HG02973 (cell line): ENCODE data around the gene LRRC45.

Source experiments
- ATAC-seq: cut with Tn5 transposase; IDR thresholded peaks from one replicate; pipeline ENCODE4 v1.9.1; 2021; ENCODE audit warnings: moderate library complexity; ENCODE audit not compliant: unreplicated experiment

The LRRC45 gene

DNA sequence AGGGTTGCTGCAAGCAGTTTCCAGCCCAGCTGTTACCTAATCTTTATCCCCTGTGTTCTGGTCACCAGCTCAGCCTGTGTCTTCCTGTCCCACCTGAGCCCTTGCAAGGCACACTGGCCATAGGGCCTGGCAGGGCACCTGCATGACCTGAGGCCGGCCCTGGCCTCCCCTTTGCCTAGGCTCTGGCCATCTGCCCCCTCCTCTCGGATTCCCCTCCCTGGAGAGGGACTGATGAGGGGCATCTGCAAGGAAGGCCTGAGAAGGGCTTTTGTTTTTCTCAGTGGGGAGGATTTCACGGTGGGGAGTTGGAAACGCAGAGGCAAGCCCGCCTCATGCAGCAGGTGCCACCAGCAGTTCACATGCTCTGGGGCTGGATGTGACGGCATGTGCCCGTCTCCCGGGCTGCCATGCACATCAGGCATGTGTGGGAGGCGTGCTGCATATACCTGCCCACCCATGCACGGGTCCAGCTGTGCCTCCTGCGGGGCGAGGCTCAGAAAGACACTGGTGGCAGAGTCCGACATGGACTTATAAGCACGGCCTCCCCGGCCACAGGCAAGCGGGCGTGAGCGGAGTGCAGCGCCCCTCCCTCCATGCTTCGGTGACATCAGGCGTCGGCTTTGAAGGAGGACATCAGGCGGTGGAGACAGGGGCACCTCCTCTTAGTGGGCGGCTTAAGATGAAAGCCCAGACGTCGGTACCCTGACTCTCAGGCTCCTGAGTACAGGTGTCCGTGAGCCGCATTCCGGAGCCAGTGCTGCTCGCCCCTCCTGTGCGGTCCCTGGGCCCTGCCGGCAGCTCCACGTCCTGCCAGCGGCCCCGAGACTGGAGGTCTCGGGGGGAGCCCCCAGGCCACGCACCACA lies 29.1 kb upstream of the LRRC45 start:
- no peak for ATAC-seq

DNA sequence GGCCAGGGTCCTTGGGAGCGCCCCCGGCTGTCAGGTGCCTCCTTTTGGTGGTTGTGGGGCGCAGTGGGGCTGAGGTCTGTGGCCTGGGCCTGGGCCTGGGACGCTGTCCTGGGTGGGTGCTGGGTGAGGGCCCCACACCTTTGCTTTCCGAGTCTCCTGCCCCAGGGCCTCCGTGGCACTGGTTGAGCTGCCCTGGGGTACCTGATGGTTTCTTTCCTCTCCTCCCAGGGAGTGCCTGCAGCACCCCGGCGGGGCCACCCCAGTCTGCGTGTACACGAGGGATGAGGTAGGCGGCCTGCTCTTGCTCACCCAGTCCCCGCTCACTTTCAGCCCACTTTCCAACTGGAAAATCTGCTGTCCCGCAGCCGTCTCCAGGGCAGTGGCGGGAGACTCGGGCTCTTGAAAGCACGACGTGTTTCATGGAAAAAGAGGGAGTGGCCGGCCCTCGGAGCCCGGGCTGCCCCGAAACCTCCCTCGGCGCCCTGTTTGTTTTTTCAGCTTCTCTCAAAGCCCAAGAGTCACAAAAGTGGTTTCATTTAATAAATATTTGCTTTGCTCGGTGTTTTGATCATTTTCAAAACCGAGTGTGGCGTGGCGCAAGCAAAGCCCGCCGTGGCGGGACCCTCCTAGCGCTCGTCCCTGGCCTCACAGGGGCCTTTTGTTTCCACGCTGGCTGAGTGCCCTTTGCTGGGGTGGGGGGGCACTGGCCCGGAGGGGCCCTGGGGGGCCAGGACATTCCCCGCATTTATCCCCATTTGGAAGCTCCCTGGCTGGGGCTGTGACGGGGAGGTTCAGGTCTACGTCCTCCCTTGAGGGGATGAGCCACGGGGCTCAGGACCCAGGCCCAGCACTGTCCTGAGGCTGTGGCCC lies 28.3 kb upstream of the LRRC45 start:
- ATAC-seq: no peak

DNA sequence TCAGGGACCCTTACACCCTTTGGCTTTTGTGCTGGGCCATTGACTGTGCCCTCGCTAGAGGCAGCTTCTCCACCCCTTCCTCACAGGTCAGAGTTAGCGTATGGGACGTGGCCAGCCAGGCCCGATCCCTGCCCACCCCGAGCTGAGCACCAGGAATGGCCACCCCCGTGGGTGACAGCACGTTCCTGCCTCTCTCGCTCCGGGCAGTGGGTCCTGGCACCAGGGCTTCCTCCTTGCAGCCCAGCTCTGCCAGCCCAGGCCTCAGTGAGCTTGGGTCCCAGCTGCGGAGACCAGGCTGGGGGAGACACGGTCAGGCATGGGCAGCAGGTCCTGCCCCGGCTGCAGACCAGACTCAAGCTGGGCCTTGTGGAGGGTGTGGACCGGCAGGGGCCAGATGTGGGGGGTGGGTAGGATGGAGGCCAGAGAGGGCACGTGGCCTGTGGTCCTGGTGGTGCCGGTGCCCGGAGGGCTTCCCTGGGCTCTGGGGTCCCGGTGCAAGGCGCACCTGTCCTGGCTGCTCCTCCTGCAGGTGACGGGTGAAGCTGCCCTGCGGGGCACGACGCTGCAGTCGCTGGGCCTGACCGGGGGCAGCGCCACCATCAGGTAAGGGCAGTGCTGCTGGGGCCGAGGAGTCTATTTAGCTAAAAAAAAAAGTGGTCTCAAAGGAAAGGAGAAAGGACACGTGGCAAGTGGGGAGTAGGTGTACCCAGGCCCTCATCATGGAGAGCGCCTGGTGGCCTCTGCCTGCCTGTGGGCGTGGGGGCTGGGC lies 27.5 kb upstream of the LRRC45 start:
- ATAC-seq: no peak

DNA sequence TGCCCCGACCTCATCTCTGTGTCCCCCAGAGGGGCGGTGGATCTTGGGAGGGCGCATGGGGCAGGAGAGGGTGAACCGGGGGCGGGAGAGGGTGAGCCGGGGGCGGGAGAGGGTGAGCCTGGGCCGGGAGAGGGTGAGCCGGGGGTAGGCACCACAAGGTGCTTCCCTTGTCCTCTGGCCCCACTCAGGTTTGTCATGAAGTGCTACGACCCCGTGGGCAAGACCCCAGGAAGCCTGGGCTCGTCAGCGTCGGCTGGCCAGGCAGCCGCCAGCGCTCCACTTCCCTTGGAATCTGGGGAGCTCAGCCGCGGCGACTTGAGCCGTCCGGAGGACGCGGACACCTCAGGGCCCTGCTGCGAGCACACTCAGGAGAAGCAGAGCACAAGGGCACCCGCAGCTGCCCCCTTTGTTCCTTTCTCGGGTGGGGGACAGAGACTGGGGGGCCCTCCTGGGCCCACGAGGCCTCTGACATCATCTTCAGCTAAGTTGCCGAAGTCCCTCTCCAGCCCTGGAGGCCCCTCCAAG lies 26.8 kb upstream of the LRRC45 start:
- no peak for ATAC-seq

DNA sequence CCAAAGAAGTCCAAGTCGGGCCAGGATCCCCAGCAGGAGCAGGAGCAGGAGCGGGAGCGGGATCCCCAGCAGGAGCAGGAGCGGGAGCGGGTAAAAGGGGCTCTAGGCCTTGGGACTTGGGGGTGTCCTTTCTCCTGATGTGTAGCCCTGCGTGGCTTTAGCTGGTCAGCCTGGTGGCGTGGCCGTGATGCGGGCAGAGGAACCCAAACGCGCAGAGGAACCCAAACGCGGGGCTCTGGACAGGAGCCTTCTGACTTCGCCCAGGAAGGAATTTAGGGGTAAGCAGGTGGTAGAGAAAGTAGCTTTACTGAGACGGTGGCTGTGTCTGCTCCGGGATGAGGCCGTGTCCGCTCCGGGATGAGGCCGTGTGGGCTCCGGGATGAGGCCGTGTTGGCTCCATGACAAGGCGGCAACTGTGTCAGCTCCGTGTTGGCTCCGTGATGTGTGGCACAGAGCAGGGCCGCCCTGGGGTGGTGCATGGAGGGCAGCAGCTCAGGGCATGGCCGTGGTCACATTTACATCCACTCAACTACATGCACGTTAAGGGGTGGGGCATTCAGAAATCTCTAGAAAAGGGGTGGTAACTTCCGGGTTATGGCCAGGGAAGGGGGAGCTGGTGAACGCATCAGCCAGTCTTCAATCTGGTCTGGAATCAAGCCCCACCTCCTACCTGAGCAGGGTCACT lies 26.2 kb upstream of the LRRC45 start:
- ATAC-seq: no peak

DNA sequence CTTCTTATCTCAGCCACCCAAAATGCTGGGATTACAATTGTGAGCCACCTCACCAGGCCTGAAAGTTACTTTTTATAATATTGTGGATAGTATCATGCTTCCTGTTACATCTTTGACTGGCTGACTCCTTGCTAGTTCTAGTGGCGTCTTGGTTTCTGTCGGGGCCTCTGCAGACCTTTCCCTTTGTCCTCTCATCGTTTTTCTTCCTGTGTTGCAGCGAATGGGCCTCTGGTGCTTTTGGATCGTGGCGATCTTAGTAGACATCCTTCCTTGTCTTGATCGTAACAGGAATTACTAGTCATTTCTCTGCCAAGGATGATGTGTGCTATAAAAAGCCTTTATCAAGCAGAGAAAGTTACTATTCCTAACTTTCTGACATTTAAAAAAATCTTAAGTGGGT lies 24.9 kb upstream of the LRRC45 start:
- no peak for ATAC-seq

DNA sequence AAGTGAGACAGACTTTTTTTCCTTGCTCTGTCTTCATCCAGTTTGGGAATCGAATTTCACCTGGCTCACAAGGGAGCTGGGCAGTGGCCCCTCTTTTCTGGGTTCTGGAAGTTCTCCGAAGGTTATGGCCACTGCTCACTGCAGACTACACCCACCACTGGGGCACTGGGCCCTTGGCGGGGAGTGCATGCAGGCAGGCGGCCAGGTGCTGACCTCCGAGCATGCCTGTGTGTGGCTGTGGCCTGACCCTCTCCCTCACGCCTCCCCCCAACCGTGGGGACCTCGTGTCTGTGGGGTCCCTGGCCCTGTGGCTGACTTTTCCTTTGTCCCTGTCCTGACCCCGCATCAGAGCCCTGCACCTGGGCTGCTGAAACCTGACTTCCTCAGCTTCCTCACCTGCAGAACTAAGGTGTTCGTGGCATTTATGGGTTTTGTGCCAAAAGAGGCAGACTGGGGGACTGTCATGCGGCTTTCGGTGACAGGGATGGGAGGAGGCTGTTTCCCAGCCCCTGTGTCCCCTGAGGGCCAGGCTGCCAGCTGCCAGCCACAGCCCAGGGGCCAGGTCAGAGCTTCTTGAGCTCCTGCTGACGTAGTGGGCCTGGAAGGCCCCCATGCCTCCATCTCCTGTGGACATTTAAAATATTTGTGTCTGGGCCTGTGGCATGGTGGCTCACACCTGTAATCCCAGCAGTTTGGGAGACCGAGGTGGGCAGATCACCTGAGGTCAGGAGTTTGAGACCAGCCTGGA lies 24.2 kb upstream of the LRRC45 start:
- ATAC-seq: no peak

DNA sequence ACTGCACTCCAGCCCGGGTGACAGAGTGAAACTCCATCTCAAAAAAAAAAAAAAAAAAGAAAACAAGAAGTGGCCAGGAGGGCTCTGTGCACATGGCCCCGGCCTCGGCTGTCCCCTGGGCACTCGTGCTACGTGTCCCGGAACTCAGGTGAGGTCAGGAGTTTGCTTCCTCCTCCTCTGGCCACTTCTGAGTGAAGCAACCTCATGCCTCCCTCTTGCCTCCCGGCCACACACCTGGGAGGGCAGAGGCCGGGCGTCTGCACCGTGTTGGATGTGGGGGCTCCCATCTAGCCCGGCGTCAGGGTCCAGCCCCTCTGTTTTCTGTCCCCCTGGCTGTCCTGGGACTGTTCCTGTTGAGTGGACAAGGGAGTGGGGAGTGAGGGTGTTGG lies 23.5 kb upstream of the LRRC45 start:
- no peak for ATAC-seq

DNA sequence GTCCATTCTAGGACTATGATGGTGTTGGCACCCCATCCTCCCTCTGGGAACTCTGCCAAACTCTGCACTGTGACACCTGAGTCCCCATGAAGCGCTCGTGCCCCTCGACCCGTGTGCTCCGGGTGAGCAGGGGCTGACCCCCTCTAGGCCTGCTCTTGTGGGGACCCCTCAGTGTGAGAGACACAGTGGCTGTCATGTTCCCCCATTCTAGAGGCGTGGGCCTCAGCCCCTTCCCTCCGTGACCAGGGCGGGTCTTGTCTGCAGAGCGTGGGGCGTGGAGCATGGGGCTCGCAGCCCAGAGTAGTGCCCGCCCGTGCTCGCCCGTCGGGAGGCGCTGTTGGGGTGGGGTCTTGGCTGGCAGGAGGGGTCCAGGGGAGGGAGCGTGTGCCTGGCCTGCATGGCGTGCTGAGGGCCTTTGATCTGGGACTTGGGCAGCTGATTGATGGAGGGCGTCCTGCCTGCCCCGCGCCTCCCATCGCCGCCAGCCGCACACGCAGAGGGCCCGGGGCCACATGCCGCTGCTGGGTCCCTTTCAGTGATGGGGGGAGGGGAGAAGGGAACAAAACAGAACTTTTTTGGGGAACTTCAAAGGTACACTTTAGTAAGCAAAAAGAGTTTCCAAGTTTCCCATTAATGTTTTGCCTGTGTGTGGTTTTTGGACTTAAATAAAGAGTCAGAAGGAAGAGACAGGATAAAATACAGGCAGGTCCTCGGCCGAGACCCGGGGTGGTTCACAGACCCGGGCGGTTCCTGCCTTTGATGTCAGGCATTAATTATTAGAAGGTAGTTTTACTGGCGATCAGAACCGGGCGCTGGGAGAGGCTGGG lies 22.9 kb upstream of the LRRC45 start:
- ATAC-seq: no peak

DNA sequence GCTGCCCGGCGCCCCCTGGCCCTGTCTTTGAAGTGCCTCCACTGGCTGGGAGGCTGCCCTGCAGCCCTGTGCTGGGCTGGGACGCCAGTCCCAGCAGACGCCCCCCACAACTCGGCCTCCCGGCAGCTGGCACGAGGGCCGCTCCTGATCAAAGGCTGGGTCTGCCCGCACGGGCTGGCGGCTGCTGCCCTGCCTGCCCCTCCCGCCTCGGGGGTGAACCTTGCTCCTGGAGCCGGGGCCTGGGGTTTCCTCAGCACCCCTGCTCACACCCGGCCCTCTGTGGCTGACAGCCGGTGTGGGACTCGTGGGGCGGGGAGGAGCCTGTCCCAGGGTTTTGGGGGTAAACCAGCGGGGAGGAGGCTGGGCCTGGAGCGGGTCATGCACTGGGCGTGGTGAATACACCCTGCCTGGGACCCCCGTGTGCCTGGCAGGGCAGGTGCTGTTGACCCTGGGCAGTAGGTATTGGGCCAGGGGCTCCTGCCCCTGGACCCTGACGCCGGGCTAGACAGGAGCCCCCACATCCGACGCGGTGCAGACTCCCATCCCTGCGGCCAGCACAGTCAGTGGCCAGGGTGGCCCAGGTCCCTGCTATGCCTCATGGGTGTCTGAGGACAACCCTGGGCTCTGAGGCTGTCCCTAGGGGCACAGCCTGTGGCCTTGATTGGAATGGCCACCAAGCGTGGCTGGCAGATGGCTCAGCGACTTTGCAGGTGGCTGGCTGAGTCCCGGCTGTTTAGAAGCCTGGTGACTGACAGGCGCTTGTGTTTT lies 22.1 kb upstream of the LRRC45 start:
- ATAC-seq: no peak

DNA sequence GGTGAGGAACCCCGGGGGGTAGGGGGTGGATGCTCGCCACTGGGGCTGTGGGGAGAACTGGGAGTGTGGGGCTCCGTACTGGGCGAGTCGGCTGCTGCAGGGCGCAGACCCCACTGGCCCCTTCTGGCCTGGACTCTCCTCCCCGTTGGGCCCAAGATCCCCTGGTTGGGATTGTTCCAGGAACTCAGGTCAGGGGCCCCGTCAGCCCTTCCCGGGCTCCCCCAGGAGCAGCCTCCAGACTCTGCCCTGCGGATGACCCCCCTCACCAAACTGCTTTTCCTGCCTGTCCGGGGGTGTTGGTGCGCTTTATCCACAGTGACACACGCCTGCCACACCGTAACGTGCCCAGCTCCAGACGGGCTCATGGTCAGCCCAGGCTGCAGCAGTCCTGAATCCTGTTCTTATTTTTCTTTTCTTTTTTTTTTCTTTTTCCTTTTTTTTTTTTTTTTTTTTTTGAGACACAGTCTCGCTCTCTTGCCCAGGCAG lies 21.5 kb upstream of the LRRC45 start:
- ATAC-seq: no peak

DNA sequence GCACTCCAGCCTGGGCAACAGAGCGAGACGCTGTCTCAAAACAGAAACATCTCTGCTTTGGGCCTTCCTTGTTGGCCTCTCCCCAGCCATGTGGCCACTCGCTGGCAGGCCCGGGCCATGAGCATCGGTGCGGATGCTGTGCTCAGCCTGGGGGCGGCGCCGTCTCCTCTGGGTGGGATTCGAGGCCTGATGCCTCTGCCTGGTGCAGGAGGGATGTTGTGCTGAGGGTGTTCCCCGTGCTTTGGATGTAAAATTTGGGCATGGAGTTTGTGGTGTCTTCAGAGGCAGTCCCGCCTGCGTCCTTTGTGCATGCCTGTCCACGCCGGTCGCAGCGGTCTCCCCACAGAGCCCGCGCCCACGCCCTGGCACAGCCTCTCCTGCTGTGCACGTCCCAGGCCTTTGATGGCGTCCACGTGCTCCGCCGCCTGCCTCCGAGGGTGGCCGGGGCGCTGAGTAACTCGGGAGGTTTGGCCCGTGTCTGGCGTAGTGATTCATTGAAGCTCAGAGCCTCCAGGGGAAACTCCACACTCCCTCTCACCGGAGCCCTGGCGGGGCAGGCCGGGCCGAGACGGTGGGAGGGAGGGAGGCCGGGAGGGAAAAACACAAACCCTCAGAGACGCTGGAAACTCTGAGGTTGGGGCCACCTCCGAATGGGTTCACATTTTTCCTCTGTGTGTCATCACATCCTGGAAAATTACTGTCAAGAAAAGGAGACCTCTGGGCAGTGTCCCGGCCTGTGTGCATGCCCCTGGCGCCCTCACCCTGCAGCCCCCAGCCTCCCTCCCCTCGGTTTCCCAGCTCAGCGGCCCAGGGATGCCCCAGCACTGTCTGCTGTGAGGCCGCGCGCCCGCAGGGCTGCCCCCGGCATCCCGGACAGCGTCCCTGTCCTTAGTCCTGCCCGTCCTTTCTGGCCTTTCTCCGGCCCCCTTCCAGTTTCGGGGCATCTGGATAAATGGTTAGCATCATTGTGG lies 19.4 kb upstream of the LRRC45 start:
- no peak for ATAC-seq

DNA sequence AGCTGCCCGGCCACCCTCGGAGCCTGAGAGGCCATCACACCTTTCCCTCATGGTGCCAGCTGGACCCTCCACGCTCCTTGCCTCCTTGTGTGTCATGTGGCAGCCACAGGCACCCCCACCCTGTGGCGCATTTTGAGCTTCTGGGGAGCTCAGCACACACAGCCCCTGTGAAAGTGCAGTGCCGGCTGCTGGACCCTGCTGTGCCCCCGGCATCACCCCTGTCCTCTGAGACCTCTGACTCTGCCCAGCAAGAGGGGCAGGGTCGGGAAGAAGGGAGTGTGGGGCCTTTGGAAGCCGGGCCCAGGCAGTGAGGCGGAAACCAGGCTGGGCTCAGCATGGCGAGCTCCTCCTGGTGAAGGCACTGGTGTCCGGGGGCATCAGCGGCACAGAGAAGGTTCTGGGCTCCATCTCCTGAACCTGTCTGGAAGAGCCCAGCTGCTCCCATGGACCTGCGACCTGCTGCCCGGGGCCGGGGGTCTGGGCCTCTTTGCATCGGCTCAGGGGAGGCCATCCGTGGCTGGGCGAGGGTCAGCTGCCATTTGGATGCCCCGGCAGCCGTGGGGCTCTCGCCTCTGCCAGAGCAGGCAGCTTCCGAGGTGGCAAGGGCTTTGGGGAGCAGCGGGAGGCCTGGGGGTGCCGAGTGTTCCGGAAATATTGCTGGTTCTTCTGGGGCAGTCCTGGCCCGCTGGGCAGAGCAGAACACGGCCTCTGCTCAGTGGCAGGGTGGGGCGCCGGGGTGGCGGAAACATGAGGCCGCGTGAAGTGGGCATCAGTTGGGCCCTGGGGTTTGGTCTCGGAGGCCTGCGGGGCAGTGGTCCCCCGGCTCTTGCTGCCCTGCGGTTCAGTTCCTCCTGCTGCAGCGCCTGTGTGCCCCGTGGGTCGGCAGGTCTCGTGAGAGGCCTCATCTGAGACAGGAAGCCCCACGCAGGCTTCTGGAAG lies 18.3 kb upstream of the LRRC45 start:
- no peak for ATAC-seq

DNA sequence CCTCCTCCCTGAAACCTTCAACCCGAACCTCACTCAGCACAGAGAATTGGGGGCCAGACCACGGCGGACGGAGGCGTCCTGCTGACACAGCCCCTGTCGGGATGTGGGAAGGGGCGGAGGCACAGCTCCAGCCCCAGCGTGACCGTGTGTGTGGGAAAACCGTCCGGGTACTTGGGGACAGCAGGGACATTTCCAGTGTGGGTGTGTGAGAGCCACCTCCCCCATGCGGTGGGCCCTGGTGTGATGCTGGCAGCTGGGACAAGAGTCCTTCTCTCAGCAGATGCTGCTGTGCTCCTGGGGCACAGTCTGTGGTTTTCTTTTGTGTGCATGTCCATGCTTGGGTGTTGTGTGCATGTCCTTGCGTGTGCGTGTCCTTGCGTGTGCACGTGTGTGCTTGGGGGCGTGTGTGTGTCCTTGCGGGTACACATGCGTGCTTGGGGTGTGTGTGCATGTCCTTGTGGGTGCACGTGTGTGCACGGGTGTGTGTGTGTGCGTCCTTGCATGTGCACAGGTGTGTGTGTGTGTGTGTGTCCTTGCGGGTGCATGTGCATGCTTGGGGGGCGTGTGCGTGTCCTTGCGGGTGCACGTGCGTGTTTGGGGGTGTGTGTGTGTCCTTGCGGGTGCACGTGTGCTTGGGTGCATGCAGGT lies 17.3 kb upstream of the LRRC45 start:
- ATAC-seq: no peak

DNA sequence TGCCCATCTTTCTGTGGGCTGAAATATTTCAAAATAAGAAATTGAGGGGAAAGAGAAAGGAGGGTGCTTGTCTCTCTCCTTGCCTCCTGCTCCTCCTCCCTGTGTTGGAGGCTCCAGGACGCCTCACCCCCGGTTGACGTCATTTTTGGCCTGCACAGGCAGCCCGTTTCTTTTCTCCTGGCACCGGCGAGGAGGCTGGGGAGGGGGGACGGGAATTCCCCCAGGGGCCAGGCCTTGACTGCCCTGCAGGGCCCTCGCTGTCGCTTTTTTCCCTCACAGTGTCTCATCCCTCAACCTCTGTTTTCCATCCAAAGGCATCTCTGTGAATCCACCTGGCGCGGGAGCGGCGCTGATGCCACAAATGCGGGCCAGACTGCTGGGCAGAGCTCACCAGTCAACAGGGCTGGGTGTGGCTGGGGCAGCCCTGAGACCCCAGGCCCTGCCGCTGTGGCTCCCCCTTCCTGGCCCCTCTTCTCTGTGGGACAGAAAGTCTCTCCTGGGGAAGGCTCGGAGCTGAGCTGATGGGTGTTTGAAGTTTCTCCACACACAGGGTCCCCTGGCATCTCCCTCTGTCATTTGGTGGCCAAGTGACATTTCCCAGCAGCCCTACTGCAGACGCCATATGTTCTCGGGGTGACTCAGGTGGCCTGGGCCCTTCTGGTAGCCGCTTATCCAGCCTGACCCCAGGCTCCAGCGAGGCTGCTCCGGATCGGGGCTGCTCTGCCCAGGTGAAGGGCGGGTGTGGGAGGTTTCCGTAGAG lies 16.5 kb upstream of the LRRC45 start:
- no peak for ATAC-seq
